HL-60 (cell line): Measurements from ENCODE around the gene LIMS1.
"Not testable (repeated sequence)": the region's sequence is repeated elsewhere in the genome, so short reads cannot be mapped to it uniquely, and the experiment has no call there.

Experiments used
- CTCF ChIP-seq: IDR thresholded peaks from one replicate; pipeline ENCODE4 v1.5.1; 2011; ENCODE audit warnings: low read length, control low read depth, inconsistent platforms; ENCODE audit not compliant: insufficient read depth
- POLR2AphosphoS5 ChIP-seq: IDR thresholded peaks from 2 replicates; pipeline ENCODE4 v1.6.1; 2012; ENCODE audit warnings: low read depth

GRCh38 chr2:108690001-108690400 is 155.7 kb downstream of the LIMS1 start:
- TF ChIP-seq POLR2AphosphoS5, CTCF: not testable (repeated sequence)
